TTC549 (cell line): ENCODE data around the gene MAGI1.

ENCODE experiments used
- FAIRE-seq: peaks from 2 replicates; lab custom pipeline; 2012; peaks lifted over from hg19 to GRCh38; lab: Jason Lieb, UNC

Gene MAGI1

DNA sequence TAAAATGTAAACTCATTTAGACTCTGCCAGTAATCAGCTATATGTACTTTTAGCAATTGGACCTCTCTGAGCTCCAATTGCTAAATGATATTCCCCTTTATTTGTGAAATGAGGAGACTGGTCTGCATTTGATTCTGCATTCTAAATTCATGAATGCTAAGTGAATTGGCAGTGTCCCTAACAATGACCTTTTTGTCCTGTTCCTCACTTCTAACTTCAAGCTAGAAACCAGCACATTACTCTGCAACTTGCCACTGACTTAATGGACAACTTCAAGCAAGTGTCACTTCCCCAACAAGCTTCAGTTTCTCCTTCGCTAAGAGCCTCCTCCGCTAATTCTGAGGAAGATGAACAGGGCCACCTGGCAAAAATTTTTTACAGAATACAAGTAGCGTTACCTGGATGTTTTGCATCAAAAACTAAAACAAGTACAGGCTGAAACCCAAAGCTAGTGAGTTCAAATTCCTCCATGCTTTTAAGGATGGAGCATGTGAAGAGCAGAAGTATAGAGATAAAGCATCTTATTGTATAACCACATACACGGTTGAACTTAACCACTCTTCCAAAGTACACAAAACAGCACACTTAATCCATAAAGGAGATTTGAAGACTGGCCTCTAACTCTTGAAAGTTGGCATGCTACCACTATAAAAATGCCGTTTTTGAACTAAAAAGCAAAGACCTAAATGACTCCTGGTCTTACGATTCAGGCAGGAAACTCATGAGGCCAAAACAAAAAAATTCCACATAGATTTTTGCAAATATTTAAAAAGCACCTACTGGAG is 207.6 kb downstream of the MAGI1 start:
- no peak for FAIRE-seq

DNA sequence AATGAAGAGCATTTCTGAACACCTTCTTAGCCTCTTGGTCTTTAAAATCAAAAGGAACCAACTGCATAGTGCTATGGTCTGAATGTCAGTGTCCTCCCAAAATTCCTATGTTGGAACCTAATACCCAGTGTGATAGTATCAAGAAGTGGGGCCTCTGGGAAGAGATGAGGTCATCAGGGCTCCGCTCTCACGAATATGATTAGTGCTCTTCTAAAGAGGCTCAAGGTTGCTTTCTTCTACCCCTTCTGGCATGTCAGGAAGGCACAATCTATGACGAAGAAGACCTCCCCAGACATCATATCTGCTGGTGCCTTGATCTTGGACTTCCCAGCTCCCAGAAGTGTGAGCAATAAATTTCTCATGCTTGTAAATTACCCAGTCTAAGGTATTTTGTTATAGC is 209.5 kb downstream of the MAGI1 start:
- no peak for FAIRE-seq

DNA sequence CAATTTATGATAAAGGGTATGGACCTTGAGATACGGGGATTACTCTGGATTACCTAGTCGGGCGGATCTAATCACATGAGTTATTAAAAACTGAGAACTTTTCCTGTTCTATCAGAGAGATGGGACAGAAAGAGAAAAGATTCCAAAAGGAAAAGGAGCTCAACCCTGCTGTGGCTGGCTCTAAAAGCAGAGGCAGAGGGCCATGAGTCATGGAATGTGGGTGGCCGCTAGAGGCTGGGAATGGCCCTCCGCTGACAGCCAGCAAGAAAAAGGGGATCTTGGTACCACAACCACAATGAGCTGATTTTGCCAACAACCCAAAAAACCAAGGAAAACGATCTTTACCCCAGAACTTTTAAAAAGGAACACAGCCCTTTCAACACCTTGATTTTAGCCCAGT is 210.0 kb downstream of the MAGI1 start:
- no peak for FAIRE-seq

DNA sequence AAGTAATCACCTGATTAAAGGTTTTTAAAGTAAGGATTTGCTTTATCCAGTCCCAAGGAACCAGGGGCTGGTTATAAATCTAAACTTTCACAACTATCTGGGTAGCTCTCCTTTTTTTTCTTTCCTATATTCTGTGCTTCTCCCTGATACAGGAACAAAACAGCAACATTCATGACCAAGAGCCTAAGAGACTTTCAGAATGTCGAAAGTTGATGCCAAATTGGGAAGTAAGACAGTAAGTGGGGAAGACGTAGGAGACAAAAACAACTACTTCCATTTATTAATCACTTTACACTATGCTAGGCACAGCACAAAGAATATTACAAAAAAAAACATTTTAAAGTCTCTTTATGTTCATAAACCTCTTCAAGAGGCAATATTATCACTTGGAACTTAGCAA is 211.6 kb downstream of the MAGI1 start:
- FAIRE-seq = no peak

DNA sequence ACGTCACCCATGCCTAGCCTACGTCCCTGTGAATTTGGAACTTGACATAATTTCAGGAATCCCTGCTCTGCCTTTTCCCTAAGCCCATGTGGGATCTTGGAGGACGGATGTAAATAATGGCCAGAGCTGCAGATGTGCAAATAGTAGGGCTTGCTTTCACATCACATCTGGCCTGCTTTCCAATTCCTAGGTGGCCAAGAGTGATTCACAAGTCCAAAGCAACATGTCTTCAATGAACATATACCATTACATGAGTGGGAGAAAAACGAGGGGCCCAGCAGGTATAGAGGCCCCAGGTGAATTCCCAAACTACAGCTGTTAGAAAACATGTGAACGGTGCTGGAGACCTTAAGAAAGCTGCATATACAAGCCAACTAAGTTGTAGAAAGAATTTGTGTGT is 214.6 kb downstream of the MAGI1 start:
- no peak for FAIRE-seq

DNA sequence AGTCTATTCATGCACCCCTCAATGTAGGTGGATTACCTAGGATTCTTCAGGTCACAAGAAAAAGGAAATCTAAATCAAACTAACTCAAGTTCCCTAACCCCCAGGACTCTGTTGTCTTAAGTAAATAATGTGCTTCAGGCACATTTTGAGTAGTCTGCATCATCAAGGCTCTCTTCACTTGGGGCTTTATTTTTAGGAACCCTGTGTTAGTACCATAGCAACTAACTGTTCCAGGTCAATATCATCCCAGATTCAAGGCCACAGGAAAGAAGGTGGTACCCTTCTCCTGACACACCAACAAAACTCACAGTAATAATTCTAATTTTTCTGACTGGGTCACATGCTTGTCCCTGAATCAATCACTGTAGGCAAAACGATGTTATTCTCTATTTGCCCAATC is 218.1 kb downstream of the MAGI1 start:
- no peak for FAIRE-seq

DNA sequence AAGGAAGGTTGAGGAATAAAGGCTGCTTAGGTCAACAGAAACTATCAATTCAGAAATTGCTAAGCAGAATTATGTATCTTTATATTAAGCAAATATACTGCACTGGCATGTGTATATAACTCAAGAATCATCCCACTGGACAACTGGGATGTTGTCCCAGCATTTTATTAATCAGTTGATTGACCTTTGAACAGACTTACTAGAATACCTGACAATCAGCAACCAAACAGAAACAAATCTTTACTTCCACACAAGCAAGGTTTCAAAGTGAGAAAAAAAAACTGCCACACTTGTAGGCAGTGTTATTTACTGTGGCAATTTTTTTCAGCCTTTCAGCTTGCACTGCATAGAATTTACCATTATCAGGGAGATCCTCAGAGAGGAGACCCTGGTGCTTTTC is 218.8 kb downstream of the MAGI1 start:
- FAIRE-seq = no peak

DNA sequence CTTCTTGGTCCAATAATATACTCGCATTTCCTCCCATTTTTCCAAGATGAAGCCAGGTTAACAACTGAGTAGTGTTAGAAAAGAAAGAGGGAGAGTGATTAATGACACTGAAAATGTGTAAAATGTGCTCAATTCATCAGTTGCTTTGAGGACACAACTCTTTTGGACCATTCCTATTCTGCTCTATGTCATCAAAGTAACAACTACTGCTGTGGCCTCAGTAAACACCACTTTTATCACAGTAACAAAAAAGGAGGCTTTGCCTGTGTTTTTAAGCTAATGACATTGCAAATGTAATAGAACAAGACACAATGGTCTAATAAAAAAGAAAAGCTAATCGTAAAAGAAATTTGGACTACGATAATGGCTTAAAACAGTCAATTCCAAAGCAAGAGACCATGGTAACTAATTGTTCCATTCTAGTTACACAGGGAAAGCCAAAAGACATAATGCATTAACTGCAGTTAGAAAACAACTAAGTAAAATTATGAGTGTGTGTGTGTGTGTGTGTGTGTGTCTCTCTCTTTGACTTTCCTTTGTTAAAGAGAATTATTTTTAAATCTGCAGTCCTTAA is 221.1 kb downstream of the MAGI1 start:
- FAIRE-seq = no peak

DNA sequence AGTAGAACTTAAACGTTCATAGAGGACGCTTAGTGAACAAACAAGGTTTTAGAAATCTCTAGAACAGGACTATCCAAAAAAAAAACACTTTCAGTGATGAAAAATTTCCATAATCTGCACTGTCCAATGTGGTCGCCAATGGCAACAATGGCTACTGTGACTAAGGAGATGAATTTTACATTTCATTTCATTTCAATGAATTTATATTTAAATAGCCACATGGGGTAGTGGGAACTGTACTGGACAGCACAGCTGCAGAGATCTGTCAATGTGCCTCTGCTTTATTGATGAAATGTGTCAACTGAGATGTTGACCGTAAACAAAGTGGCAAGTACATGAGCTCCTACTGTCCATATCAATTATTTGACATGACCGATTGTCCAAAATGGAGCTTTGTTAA is 222.5 kb downstream of the MAGI1 start:
- FAIRE-seq = no peak

DNA sequence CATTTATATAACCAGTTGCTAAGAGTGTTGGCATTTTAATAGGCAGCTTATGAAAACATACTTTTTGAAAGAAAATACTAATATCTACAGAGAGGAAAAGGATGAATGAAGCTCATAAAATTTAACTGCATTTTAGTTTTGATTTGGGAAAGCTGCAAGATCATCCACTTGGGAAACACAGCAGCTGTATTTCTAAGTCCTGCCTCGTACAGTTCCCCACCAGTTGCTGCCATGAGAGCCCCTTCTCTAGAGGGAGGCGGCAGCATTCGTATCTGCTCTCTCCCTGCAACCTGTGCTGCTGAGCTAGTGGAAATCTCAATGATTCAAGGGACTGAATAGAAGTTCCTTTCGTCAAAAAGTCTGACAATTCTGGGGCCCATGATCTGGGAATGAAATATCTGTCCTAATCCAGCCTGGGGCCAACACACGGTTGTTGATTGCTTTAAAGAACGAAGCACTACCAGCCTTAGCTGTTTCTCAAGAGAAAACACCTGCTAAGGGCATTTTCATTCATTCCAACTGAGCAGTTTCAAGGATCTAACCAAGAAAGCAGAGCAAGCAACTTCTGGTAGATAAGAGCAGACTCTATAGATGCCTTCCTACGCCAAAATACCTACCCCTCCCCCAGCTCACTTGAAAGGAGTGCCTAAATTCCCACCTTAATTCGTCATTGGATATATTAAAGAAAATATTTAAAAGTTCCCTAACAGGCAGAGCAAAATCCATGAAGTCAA is 223.7 kb downstream of the MAGI1 start:
- FAIRE-seq = no peak

DNA sequence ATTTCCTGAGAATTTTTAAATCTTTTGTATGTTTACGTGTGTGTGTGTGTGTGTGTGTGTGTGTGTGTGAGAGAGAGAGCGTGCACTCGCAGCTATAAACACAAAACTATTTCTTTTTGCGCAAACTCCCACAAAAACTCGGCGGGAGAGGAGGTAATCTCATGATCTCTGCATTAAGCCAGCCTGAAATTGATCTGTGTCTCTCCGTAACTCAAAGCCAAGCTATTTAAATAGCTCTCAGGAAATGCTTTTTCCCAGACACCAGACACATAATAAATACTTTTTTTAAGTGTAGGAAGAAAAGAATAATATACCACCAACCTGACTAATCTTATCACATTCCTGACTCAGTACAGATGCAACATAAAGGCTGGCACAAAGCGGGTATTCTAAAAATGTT is 226.8 kb downstream of the MAGI1 start:
- no peak for FAIRE-seq

DNA sequence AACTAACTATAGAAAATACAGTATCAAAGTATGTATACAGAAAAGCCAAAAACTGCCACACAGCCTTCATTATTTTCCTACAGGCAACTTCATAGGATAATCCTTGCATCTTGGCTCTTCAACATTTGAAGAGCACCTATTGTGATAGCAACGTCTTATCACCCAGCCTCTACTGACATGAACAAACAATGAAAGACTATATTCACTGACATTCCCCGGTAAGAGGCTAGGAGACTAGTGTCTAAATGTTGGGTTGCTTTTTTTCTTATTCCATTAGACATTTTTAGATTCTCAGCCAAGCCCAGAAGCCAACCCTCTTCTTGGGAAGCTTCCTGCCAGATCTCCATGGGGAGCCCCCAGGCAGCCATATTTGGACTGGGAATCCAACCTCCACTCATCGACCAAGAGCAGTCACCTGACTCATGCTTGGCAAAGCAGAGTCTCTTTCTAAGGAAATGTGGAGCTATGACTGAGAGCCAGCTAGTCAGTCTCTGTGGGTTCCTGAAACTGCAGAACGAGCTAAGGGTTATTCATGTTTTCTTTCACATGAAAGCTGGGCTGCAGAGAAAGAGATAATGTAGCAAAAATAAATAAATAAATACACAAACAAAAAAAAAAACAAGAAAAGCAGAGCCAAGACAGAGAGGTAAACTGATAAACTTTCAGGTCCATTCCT is 227.5 kb downstream of the MAGI1 start:
- no peak for FAIRE-seq

DNA sequence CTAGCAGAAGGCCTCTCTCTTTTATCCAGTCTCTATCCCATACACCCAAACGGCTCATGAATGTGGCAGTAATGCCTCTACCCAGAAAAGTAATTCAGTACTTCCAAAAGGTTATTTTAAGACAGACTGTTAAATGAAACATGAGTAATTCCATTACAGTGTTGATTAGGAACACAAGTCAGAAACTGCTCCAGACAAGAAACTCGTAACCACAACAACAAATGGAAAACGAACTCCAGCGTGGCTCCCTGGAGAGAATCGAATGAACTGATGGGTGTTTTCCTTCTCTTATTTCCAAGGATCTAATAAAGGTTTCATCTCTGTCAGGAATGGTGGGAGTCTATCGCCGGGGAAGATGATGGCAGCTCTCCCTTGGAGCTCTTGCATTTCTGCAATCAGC is 228.4 kb downstream of the MAGI1 start:
- no peak for FAIRE-seq

DNA sequence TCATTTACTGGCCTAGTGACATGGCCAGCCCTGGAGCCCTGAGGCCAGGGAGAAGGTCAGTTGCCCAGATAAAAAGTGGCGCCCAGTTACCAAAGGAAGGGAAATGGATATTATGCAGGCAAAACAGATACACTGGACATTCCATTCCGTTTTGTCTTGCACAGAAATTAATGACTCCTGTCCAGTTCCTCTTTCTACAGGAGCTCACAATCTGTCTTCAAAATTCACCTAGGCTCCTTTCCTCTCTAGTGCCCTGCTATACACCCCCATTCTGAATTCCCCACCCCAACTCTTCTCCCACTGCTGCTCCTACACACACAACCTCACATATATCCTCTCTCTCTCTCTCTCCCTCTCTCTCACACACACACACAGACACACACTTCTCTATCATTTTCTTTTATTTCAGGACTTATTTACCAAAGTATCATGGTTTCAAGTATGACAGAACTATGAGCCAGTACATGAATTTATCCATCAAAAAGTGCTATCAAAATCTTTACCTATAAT is 229.0 kb downstream of the MAGI1 start:
- no peak for FAIRE-seq

DNA sequence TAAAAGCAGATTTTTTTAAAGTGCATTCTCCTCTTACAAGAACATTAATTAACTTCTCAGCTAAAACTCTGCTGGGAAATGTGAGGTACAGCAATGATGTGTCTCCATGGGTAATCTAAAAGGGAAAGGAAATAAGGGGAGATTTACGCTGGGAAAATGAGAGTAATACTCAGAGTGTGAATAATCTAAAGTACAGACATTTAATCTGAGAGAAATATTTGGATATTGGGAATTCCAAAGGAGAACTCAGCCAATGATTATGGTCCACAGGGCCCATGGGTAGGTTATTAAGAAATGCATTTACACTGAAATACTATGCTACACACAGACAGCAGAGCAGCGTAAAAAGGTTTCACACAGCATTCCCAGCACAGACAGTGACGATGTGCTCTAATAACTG is 229.9 kb downstream of the MAGI1 start:
- no peak for FAIRE-seq

DNA sequence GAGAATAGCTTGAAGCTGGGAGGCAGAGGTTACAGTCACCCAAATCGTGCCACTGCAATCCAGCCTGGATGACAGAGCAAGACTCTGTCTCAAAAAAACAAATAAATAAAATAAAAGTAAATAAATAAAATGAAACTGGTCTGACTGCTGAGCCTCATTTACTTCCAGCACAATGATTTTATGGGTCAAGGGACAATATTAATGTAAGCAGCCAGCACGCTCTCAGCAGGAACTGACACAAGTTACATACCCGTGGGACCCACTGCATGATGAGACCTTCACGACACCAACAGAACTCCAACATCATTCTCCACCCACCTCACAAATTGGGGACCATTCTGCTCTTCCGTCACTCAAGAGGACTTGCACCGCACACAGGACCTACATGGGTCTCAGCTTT is 230.3 kb downstream of the MAGI1 start:
- no peak for FAIRE-seq

DNA sequence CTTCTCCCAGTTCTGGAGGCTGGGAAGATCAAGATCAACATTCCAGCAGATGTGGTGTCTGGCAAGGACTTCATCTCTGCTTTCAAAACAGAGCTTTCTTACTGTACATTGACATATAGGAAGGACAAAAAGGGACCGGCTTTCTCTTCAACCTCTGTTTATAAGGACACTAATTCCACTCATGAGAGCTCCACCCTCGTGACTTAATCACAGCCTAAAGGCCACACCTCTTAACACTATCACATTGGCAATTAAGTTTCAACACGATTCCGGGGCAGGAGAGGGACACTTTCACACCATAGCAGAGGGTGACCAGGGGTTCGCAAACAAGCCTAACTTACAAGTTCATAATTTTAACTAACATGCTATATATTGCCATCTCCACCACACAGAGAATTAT is 231.5 kb downstream of the MAGI1 start:
- no peak for FAIRE-seq

DNA sequence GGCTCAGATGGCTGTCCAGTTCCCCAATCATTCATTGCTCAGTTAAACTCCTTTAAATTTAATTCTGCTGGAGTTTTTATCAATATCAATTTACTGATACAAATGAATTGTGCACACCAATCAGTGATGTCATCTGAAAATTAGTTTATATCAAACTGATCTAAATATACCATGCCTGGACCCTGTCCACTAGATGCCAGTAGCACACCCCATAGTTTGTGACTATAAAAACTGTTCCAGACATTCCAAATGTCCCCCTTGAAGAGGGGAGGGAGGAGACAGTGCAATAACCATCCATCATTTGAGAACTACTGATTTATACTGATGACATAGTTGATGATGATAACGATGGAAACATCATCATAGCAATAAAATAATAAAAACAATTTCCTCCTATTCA is 232.1 kb downstream of the MAGI1 start:
- FAIRE-seq = no peak

DNA sequence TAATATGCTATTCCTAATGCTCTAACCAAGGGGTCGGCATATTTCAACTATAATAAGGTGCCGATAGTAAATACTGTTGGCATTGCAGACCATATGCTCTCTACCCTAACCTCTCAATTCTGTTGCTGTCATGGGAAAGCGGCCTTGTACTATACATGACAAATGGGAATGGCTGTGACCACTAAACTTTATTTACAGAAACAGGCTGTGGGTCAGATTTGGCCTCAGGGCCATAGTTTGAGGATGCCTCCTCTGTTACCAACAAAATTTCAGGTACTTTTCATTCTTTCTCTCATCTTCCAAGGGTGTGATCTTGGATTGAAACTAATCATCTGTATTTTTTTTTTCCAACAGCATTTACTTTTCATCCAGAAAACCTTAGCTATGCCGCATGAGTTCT is 242.0 kb downstream of the MAGI1 start:
- FAIRE-seq = no peak

DNA sequence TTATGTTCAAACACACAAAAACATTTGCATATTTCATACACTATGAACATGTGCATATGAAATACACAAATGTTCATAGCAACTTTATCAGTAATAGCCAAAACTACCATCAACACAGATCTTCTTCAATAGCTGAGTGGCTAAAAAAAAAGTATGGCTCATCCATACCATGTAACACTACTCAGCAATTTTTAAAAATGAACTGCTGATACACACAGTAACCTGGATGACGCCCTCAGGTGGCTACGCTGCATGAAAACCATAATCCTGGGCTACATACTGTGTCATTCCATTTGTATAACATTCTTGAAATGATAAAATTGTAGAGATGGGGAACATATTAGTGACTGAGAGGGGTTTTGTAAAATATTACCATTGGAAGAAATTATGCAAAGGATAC is 243.6 kb downstream of the MAGI1 start:
- FAIRE-seq = no peak

DNA sequence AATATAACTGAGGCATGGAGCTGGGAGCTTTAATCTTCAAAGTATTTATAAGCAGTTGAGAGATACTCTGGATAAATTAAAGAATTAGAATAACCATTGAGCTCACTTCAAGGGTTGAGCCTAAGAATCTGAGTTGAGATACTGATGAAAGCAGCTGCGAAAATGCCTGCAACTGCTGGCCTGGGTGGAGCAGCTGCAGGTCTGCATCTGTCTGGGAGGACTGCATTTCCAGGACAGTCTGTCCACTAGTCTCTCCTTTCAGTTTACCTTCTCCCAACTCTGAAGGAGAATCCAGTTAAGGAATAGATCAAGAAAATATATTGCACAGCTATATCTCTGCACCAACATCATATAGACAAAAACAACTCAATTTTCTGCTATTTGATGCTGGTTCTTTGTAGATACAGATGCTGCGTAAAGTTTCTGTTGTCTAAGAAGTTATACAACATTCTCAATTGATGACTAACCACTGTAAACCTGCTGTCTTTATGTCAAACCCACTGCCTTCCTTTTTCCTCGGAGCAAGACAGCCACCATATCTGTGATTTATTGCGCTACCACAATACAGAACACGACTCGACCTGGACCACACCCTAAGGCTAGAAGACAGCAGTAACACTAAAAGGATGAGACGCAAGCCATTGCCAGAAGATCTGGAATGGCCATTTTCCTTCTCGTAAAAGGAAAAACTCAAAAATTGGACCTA is 245.1 kb downstream of the MAGI1 start:
- no peak for FAIRE-seq

DNA sequence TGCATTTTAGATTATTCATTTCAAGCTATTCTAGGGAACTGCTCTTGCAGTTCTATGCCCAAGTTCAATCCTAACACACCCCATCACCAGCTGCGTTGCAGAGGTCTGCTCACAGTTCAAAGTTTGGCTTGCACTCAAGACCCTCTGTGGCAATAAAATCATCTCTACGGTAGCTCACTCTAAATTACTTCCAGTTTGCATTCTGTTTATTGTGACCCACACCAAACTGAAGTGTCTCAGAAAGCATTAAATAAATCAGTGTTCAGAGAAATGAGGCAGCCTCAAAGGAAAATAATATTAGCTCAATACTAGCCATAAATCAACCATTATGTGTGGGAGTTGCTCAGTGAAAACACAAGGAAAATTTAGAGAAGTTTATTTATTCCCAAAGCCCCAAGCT is 250.3 kb downstream of the MAGI1 start:
- FAIRE-seq = no peak
